GM12878 (cell line): ENCODE results near the gene IGHMBP2.

Experiments
- MXI1 ChIP-seq: fragments of 150-350 bp; IDR thresholded peaks from 2 replicates; pipeline ENCODE4 v1.6.1; 2011; ENCODE audit warnings: low read depth, mild to moderate bottlenecking, inconsistent platforms, low read length, improper control_type of control experiment
- POLR2A ChIP-seq: IDR thresholded peaks from 2 replicates; pipeline ENCODE4 v1.6.1; 2011; ENCODE audit warnings: low read depth, mild to moderate bottlenecking, low read length
- RAD21 ChIP-seq: IDR thresholded peaks from 2 replicates; pipeline ENCODE4 v1.6.1; 2011; ENCODE audit warnings: mild to moderate bottlenecking, low read depth, low read length, moderate library complexity; ENCODE audit not compliant: insufficient read depth
- SMARCA5 ChIP-seq: fragments of 450-650 bp; IDR thresholded peaks from 2 replicates; pipeline ENCODE4 v1.6.1; 2017; ENCODE audit warnings: mild to moderate bottlenecking
- SP1 ChIP-seq: IDR thresholded peaks from one replicate; pipeline ENCODE4 v1.6.1; 2011; ENCODE audit warnings: low read depth, low read length
- YY1 ChIP-seq: IDR thresholded peaks from 2 replicates; pipeline ENCODE4 v1.6.1; 2011; ENCODE audit warnings: low read depth, mild to moderate bottlenecking, low read length
- TF ChIP-seq, protein P1 (sequence below): IDR thresholded peaks from 2 replicates; pipeline ENCODE4 v1.6.1; 2011; ENCODE audit warnings: borderline replicate concordance, low read depth, mild to moderate bottlenecking, moderate library complexity, low read length; ENCODE audit not compliant: insufficient read depth, poor library complexity, severe bottlenecking
- TF ChIP-seq, protein P2 (sequence below), 3 experiments: IDR thresholded peaks in 2 of 3; conservative IDR thresholded peaks in 1 of 3; 2 replicates each; pipeline ENCODE4 v1.5.1; 2011; ENCODE audit warnings: low read depth in 3 of 3, low read length in 3 of 3, mild to moderate bottlenecking in 3 of 3, control low read depth in 2 of 3, moderate library complexity in 2 of 3, inconsistent platforms in 1 of 3, mixed read lengths in 1 of 3; ENCODE audit not compliant: control insufficient read depth in 2 of 3, insufficient read depth in 1 of 3; ENCODE audit errors: extremely low read depth in 1 of 3
- TF ChIP-seq, protein P3 (sequence below): IDR thresholded peaks from 2 replicates; pipeline ENCODE4 v1.6.1; 2012; ENCODE audit warnings: low read depth, low read length, improper control_type of control experiment

DNA sequence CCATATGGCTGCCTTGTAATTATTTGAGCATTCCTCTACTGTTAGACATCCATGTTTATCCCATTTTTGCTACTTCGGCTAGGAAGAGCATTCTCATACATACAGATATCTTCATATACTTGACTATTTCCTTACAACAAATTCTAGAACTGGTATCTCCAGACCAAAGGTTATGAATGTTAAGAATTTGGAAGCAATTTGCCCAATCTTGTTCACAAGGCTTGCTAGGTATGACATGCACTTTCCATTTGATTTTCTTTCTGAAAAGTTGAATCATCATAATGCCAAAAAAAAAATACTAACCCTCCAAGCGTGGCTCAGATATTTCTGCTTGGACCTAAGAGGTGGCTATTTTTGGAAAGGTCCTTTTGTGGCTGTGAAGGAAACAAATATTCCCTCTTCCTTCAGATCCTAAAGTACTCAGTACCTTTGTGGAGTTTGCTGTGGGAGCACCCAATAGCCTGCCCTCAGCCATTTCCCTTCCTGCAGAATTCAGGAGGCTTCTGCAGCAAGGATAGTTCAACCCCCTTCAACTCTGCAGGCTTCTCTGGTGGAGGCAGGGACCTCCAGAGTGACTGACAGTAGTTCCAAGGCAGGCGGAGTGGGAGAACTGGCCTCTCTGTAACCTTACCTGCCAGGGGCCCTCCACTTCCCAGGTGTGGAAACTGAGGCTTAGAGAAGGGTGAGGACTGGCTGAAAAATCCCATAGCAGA, 40.0 kb upstream of the IGHMBP2 start:
- TF ChIP-seq, protein P1, sequence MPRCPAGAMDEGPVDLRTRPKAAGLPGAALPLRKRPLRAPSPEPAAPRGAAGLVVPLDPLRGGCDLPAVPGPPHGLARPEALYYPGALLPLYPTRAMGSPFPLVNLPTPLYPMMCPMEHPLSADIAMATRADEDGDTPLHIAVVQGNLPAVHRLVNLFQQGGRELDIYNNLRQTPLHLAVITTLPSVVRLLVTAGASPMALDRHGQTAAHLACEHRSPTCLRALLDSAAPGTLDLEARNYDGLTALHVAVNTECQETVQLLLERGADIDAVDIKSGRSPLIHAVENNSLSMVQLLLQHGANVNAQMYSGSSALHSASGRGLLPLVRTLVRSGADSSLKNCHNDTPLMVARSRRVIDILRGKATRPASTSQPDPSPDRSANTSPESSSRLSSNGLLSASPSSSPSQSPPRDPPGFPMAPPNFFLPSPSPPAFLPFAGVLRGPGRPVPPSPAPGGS, result no peak
- TF ChIP-seq SP1 (no peak), SMARCA5 (no peak), RAD21 (no peak), YY1 (no peak), POLR2A (no peak), MXI1 (no peak)
- TF ChIP-seq, protein P2, sequence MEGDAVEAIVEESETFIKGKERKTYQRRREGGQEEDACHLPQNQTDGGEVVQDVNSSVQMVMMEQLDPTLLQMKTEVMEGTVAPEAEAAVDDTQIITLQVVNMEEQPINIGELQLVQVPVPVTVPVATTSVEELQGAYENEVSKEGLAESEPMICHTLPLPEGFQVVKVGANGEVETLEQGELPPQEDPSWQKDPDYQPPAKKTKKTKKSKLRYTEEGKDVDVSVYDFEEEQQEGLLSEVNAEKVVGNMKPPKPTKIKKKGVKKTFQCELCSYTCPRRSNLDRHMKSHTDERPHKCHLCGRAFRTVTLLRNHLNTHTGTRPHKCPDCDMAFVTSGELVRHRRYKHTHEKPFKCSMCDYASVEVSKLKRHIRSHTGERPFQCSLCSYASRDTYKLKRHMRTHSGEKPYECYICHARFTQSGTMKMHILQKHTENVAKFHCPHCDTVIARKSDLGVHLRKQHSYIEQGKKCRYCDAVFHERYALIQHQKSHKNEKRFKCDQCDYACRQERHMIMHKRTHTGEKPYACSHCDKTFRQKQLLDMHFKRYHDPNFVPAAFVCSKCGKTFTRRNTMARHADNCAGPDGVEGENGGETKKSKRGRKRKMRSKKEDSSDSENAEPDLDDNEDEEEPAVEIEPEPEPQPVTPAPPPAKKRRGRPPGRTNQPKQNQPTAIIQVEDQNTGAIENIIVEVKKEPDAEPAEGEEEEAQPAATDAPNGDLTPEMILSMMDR (IDR thresholded peaks at IDR 0.05 in 2 of 3, conservative IDR thresholded peaks at IDR 0.05 in 1 of 3; ENCODE audit: control insufficient read depth in 2 of 3, extremely low read depth in 1 of 3, insufficient read depth in 1 of 3, low read depth in 3 of 3, low read length in 3 of 3), result no peak
- TF ChIP-seq, protein P3, sequence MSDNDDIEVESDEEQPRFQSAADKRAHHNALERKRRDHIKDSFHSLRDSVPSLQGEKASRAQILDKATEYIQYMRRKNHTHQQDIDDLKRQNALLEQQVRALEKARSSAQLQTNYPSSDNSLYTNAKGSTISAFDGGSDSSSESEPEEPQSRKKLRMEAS, result no peak
